GOT3 (cell line): ENCODE data around the gene INF2.

ENCODE experiments used
- DNase-seq: peaks from one replicate; lab custom pipeline; 2025; ENCODE audit warnings: mixed read lengths; lab: John Stamatoyannopoulos, UW

The INF2 gene

DNA sequence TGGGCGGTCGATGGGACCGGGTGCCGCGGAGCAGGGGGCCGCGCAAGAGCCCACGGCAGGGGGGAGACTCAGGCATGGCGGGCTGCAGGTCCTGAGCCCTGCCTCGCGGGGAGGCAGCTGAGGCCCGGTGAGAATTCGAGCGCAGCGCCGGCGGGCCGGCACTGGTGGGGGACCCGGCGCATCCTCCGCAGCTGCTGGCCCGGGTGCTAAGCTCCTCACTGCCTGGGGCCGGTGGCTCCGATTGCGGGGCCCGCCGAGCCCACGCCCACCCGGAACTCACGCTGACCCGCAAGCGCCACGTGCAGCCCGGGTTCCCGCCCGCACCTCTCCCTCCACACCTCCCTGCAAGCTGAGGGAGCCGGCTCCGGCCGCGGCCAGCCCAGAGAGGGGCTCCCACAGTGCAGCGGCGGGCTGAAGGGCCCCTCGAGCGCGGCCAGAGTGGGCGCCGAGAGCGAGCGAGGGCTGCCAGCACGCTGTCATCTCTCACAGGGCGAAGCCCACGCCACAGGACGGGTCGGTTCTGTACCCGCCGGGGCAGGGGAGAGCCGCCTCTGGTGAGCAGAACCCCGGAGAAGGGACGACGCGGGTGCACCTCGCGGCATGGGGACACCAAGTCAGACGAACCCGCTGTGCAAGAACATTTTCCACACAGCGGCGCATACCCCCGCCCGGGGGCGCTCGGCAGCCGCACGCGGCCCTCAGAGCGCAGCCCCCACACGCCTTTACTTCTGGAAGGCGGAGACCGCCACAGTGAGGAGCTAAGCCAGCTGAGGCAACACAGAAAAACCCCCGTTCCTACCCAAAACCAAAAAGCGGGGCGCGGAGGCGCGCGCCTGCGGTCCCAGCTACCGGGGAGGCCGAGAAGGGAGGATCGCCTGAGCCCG, 62.4 kb downstream of the INF2 start:
- DNase-seq, result no peak

DNA sequence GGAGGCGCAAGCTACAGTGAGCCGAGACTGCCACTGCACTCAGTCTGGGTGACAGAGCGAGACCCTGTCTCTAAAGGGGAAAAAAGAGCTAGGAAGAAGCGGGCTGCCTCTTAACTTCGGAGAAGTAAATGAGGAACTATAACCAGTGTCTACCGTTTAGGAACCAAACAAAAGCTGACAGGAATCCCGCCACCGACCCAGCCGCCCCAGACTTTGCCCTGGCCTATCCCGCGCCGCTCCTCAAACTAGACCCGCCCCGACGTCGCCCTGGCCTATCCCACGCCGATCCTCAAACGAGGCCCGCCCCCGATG, 63.0 kb downstream of the INF2 start:
- DNase-seq, result no peak

DNA sequence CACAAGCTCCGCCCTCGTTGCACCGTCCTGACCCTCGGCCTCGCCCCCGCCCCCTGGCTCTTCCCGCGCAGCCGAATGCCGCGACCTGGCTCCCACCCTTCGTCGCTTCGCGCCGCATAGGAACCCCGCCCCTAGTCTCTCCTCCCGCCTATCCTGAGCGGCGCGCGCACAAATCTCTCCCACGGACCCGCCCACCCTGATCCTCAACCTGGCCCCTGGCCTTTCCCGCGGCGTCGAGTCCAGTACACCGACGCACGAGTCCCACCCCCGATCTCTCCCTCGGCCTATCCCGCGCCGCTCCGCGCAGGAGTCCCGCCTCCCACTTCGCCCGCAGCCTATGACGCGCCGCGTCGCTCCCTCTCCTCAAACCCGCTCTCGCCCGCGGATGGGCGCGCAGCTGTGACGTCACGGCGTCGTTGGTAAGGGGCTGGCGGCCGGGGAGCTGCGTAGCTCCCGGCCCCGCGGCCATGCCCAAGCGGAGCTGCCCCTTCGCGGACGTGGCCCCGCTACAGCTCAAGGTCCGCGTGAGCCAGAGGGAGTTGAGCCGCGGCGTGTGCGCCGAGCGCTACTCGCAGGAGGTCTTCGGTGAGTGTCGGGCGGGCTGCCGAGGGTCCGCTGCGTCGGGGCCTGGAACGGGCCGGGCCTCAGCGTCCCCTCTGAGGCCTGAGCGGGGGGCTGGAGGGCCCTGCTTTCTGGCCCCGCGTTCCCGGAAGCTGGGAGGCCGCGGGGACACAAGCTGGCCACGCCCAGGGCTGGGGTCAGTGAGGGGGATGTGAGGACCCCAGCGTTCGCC, 63.5 kb downstream of the INF2 start, which contains the start of gene SIVA1:
Gene SIVA1 (plus strand): TSS at position 413 of the 793 bp plus-strand sequence. CDS start 55 bp downstream, at position 468.
- DNase-seq, result peak; percentile 95

DNA sequence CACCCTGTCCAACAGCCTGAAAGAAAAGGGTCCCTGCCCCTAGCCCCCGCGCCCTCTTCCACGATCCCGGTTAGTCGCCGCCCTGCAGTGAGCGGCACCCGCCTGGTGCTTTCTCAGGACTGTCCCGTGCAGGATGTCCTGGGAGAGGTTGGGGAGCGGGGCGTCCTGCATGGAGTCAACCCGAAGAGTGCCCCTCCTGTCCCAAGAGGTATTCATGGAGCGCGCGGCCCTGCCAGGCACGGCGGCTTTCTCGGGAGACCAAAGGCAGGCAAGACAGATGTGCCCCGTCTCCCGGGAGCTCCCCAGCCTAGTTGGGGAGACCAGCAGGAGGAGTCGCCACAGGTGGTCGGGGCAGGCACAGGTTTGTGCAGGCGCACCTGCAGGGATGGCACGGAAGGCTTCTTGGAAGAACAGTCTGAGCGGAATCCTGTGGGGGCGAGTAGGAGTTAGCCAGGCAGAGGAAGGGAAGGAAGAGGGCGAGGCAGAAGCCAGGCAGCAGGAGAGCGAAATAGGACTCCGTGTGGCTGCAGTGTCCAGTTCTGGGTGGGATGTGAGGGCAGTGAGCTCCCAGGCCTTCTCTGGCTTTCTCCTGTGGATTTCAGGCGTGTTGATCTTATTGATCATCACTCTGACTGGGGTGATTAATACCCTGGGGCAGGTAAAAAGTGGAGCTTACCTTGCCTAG, 64.3 kb downstream of the INF2 start:
- DNase-seq, result no peak

DNA sequence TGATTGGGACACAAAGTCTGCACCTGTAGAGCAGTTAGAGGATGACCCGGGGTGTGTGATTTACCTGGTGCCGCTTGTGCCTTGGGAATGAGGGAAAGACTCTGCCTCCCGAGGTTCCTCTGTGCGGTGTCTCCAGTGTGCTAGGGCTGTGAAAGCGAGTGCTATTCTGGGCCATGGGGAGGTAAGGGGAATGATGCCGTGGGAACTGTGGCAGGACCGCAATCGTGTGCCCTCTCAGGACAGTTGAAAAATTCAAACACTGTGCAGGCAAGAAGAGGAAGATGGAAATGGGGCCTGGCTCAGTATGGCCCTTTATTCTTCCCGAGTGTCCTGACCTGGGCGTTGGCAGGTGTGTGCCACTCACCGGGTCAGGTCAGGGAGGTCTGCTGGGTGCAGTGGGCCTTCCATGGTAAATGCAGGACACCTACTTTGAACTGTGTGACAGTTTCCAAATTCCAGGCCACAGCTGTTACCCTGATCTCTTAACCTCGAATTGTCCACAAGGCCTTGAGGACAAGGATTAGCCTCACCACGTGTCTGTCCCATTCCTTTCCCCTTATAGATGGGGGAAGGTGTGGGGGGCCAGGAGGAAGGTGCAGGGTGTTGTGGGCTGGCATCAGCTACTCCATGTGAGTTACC, 64.9 kb downstream of the INF2 start:
- no peak for DNase-seq

DNA sequence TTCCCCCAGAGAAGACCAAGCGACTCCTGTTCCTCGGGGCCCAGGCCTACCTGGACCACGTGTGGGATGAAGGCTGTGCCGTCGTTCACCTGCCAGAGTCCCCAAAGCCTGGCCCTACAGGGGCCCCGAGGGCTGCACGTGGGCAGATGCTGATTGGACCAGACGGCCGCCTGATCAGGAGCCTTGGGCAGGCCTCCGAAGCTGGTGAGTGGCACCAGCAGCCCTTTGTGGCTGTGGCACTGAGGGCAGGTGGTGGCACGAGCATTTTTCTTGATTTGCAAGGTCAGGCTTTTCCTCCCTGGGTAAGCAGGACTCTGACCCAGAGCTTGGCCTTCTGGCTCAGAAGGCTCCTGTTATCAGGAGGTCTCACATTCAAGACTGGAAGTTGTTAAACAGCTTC, 66.2 kb downstream of the INF2 start:
- DNase-seq, result no peak

DNA sequence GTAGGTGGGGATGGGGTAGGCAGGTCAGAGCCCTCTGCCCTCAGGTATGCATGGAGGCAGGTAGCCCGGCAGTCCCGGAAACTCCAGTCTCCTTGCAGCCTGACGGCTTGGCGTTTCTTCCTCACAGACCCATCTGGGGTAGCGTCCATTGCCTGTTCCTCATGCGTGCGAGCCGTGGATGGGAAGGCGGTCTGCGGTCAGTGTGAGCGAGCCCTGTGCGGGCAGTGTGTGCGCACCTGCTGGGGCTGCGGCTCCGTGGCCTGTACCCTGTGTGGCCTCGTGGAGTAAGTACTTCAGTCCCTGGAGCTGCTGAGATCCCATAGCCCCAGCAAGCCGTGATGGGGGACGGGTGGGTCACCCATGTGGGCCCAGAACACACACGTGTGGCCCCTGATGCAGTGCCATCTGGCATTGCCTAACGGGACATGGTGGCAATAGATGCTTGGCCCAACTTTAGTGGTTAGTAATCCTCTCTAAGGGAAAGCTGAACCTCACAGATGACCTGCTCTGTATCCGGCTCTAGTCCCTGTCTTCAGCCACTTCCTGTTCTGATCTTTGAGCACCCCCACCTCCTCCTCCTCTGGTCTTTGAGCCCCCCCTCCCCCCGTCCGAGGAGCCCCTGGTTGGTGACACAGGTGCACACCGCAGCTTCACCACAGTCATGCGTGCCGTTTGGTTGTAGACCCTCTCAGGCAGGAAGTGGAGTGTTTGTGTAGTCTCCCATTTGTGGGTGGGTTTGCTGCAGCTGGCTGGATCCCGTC, 67.2 kb downstream of the INF2 start:
- DNase-seq, result no peak

DNA sequence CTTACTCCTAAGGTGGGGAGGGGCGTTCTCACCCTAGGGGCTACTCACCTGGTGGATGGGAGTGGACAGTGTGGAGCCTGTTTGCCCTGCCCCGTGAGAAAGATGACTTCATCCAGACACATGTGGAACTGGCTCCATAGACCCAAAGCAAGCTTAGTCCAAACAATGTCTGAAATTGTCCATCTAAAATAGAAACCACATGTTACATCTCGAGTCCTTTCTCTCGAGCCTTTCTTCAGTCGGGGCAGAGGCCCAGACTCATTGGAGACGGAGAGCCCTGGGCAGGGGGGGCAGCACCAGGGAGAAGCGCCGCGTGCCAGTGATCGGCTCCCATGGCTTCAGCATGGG, 67.8 kb downstream of the INF2 start:
- no peak for DNase-seq

DNA sequence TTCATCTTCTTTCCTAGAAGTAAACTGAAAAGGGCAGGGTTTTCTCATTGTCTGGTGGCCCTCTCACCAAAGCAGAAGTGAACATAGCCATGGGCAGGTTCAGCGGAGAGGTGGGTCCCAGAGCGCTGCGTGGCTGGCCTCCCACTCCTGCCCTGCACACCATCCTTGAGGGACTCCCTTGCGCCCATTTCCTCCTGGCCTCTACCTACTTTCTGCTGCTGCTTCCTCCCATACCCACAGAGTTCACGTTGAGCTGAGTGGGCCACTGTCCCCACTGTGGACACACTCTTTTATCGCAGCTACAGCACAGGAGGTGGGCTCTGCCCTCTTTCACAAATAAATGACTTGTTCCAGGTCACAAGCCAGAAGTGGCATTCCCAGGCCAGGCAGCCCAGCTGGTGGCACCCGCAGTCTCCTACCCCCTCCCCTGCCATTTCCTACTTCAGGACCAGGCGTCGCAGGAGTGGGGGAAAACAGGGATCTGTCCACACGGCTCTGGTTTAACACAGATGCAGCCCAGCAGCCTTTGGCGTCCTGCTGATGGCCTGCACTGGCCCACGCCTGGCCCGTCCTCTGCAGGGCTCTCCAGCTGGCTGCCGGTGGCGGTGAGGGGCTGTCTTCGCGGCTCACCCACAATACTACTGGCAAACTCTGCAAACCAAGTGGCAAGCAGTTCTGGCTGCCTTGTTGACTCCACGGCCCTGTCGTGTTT, 68.4 kb downstream of the INF2 start:
- no peak for DNase-seq

DNA sequence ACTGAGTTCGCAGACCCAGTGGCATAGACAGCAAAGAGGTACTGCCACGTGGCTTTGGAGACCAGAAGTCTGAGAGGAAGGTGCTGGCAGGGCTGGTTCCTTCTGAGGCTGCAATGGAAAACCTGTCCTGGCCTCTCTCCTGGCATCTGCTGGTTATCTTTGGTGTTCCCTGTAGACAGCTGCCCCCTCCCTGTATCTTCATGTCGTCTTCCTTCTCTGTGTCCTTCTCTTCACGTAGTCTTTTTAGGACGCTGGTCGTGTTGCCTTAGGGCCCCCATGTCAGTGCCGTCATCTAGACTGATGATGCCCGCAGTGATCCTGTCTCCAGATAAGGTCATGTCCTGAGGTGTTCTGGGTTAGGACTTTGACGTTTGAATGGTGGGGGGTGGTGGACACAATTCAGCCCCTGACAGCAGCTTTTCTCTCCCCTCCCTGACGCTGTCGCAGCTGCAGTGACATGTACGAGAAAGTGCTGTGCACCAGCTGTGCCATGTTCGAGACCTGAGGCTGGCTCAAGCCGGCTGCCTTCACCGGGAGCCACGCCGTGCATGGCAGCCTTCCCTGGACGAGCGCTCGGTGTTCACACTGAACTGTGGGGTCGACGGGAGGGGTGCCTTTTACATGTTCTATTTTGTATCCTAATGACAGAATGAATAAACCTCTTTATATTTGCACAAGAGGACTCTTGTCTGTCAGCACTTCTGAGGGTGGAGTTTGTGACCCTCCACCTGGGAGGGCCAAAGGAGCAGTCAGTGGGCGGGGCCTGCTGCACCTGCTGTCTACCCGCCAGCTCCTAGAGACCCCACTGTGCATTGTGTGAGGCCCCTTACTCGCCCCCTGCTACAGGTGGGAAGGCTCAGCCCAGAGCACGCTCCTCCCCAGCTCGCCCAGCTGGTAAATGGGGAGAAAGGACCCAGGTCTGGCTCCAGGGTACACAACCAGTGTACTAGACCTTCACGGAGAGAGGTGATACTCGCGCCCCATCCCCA, 69.9 kb downstream of the INF2 start:
- DNase-seq, result no peak

DNA sequence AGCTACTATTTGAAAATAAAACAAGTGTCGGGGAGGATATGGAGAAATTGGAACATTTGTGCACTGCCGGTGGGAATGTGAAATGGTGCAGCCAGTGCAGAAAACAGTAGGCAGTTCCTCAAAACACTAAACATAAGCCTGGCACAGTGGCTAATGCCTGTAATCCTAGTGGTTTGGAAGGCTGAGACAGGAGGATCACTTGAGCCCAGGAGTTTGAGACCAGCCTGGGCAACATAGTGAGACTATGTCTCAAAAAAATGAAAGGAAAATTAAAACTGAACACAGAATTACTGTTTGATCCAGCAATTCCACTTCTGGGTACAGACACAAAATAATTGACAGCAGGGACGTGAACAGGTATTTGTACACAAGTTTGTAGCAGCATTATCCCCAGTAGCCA, 76.1 kb downstream of the INF2 start:
- DNase-seq, result no peak

DNA sequence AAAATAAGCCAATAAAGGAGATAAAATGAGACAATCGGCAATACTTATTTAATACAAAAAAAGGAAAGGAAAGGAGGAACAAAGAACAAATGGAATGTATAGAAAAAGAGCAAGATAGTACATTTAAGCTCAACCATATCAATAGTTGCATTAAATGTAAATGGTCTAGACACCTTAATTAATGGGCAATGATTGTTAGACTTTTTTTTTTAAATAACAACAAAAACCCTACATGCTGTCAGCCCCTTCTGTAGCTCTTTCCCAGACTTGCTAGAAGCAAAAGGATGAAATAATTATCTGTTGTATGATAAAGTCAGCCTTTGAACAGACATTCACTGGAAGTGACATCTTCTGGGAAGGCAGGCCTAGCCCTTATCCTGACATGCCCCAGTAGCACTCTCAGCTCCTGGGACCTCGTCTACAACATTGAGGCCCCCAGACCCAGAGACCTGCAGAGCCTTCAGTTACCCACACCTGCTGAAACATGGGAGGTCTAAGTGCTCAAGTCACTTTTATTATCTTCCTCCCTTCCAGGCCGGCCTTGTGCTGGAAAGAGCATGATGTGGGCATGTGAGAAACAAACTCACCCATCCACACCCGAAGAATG, 76.9 kb downstream of the INF2 start:
- no peak for DNase-seq

DNA sequence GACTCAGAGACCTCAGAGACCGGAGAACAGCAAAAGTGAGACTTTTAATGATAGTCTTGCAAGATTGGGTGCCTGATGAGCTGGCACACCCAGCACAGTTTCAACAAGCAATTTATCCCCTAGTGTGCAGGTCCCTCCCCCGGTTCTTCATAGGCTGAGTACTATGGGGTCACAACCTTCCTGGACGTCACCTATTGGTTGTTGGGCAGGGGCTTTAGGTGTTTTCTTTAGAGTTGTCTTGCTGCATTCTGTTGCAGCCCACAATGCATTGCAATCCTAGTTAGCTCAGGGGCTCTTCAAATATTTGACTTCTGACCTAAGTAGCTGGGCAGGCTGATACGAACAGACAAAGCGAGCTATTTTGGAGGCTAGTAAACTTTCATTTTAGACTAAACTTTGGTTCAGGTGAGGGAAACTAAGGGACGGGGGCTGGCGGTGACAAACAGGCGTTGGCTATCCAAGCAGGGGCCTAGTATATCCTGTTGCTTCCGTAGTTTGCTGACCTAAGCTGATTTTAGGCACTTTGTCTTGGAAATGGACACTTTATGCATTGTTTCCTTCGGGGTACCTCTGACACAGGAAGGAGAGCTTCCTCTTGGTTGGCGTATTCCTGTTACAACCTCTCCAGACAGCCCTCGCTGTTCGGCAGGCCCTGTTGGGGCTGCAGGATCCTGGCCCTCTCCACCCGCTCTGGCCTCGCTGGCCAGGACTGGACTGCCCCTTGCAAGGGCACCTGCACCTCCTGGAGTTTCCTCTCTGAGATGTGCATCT, 77.6 kb downstream of the INF2 start:
- no peak for DNase-seq

DNA sequence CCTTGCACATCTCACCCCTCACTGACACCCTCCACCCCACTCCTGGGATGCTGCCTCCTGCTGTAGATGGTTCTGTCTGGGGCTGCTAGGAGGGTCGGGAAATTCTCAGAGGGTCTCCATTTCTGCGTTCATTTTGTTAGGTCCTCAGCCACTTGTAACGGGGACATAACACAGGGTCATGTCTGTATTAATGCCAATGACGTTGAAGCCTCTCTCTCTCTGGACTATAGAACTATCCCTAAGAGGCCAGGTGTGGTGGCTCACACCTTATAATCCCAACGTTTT, 78.2 kb downstream of the INF2 start:
- no peak for DNase-seq

DNA sequence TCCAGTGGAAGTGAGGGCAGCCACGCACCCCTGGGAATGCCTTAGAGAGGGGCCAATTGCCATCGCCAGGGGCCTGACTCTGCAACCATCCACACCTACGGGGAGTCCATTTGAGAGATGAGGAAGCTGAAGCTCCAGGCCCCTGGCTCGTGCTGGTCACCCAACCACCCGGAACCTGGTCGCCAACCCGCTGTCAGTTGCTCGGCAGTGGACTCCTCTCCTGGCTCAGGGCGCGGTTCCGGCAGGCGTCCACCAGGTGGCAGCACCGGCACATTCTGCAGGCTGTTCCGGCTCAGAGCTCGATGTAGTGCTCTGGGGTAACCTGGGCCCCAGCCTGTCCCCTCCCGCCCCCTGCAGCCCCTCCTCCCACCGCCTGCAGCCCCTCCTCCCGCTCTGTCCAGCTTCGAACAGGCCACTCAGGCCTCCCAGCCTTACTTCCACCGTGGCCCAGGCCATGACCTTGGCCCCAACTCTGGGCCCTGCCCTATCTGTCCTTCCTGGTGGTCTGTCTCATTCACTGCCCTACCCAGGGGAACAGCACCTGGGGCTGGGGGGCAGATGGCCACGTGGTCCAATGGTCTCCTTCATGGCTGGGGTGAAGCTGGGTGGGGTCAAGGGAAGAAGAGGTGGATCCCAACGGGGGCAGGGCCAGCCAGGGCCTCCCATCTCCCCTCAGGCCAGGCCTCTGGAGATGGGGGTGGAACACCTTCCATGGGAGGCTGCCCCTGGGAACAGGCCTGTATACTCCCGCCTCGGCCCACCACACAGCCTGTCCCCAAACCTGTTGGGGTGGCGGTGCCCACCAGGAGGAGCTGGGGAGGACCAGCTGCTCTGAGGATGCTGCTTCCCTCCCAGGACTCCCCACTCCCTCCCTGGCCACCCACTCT, 79.3 kb downstream of the INF2 start:
- DNase-seq, result peak; percentile 17

DNA sequence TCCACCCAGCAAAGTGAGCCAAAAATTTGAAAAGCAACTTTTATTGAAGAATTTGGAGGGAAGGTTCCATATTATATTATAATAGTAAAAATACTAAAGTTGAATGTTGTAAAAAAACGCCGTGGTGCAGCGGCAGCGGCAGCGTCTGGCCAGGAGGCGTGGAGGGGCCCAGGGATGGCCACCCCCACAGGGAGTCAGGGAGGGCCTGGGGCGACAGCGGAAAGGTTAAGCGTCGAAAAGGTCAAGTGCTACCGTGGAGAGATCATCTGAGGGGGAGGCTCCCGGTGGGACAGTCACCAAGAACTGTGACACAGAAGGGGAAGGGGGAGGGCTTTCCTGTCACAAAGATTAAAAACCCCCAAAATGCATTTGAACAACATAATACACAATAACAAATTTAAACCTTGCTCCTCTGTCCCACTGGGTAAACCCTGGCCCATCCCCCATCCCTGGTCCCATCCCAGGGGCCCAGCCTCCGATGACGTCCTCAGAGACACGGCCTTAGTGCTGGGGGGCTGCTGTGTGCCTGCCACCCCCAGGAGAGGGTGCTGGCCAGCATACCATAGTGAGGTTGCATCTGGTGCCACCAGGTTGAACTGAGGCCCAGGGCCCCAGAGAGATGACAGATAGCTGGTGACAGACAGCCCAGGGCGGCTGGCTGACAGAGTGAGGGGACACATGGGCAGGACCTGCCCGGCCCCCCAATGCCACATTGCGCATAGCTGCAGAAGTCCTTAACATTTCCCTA, 80.1 kb downstream of the INF2 start:
- DNase-seq, result no peak

DNA sequence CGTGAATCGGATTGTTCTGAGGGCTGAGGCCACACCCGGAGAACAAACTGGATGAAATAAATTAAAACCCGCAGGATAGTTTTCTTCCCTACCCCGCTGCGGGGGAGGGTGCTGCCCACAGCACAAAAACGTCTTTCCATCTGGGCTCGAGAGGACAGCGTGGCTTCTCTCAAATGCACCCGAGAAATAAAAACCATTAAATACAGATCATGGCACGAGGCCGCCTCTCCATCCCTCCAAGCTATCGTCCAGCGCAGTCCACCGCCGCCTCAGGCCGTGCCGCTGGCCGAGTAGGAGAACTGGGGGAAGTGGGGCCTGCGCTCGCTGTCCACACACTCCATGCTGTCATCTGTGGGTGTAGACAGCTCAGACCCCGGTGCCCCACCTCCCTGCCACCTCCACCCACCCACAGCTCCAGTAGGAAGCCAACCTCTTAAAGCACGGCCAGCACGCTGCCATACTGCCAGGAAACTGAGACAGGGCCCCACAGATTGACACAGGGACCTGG, 80.7 kb downstream of the INF2 start:
- DNase-seq, result no peak
